ENCODE measurements around the gene DPF3. TPM values are rescaled to one million over a fixed set of nuclear protein-coding genes. Genes with fewer than 3 reads are reported as not detected.
"Not testable (repeated sequence)": the region's sequence is repeated elsewhere in the genome, so short reads cannot be mapped to it uniquely, and the experiment has no call there.

The DPF3 gene
- total RNA-seq, 1 donor from 2014 or later = 2.9 TPM

DNA sequence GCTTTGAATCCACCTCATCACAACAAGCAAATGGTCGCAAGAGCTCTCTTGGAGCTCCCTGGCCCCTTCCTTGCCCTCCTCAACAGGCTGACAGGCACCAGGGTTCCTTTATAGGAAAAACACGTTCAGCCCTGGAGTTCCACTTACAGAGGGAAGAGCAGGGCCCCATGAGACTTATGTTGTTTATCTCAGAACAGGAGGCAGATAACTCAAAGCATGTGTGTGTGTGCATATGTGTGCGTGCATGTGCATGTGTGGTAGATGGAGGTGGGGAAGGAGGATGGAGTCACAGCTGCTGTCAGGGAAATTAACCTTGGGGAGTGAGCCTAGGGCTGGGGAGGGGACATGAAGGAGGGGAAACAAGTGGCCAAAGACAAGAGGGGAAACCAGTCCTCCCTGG lies 138.1 kb downstream of the DPF3 start:
- DNase-seq (ENCODE audit: low spot score) (no peak), ATAC-seq (no peak)
- intact Hi-C loops (cut with DNase I) = no loop called here

DNA sequence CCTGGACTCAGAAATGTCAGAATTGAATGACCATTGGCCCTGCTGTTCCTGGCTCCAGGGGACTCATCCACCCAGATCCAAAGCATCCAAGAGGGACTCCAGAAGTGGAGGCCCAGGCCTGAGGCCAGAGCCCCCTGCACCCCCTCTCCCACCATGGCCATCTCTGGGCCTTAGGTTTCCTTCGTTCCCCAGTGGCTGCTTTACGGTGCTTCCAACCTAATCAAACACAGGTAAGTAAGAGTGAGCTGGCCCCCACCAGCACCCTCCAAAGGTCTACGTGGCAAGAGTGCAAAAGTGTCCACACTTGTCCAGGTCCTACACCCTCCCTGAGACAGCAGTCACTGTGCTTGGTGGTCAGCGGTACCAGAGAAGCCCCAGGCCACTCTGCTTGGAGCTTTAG lies 139.0 kb downstream of the DPF3 start:
- intact Hi-C loops (cut with DNase I) = no loop called here
- no peak for DNase-seq (ENCODE audit: low spot score)

DNA sequence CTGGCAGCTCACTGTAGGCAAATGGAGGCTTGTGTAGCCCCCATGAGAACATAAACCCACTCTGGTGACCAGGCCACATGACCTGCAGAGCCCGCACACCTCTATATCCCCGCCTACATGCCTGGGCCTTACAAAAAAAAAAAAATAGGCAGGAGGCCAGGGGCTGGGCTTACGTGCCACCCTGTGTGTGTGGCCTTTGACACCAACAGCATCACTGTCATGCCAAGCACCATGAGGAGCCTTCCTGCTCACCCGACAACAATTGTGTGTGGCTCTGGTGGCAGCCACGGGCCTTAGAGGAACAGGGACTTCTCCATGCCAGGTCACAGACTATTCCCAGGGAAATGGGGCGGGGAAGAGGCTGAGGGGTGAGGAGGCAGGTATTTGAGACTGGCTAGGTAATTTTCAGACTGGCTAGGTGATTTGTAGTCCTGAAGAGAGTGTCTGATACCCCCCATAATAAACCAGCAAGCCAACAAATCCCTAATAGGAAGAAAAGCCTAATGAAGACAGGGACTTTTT lies 140.0 kb downstream of the DPF3 start:
- DNase-seq (ENCODE audit: low spot score) (no peak), ATAC-seq (no peak)
- intact Hi-C loops (cut with DNase I) = no loop called here

More for the DNA sequence above, 139.0 kb downstream of the DPF3 start:
- no peak for ATAC-seq

DNA sequence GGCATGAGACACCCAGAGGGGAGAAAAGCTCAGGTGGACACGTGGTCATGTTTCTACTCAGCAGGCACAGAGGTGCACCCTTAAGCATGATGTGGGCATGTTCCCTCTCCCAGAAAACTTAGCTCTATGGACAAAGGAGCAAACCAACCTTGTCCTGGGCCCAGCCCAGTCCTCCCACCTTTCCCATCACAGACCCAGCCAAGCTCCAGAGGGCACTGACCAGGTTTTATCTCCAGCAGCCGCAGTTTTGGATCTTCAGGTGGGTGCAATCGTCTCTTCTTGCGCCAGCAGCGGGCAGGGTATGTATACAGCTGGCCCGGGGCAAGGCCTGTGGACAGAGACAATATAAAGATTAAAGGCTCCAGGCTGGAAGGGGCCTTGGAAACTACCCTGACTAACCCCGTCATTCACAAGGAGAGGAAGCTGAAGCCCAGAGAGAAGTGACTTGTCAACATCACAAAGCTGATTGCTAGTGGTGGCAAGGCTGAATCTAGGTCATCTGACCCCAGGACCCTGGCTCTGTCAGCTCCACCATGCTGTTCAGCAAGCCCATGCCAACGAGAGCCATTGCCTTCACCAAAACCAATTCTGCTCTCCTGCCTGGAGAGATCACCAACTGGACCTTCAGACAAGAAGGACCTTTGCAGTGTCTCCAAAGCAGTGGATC lies 140.7 kb downstream of the DPF3 start:
- no peak for ATAC-seq
- intact Hi-C loops (cut with DNase I) = no loop called here
- no peak for DNase-seq (ENCODE audit: low spot score)

DNA sequence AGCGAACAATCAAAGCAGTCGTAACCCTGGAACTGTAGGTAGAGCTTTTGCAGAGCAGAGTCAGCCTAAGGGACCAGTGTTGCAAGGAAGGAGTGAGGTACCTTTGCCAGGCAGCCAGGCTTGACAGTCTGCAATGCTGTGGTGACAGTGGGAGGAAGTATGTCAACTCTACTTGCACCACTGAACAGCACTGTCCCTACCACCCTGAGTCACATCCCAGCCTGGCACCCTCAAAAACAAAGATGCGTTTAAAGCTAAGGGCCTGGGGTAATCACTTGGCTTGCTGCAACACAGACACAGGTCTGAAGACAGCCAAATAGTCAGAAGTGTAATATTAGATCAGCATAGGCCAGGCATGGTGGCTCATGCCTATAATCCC lies 141.9 kb downstream of the DPF3 start:
- intact Hi-C loops (cut with DNase I) = no loop called here
- DNase-seq (ENCODE audit: low spot score) = no peak
- no peak for ATAC-seq

DNA sequence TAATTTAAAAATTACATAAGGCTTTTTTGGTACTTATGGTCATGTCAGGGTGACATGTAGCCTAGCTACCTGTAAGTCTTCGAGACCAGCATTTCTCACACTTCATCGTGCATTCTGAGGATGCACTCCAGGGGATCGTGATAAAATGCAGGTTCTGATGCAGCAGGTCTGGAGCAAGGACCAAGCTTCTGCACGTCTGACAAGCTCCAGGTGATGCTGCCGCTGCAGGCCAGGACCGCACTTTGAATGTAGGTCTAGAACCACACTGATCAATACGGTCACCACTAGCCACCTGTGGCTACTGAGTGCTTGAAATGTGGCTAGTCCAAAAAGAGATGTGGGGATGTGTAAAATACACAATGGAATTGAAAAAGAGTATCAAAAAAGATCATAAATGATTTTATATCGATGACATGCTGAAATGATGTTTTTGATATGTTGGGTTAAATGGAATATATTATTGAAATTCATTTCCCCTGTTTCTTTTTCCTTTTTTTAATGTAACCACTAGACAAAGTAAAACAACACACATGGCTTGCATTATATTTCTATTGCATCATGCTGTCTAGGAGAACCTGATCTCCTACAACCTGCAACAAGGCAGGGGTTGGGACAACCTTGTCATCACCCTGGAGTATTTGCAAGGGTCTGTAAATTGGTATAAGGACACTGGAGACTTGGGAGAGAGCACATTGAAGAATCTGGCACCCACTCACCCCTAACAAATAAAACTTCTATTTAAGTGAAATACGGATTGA lies 142.4 kb downstream of the DPF3 start:
- intact Hi-C loops (cut with DNase I) = no loop called here
- DNase-seq (ENCODE audit: low spot score) (no peak), ATAC-seq (no peak)

DNA sequence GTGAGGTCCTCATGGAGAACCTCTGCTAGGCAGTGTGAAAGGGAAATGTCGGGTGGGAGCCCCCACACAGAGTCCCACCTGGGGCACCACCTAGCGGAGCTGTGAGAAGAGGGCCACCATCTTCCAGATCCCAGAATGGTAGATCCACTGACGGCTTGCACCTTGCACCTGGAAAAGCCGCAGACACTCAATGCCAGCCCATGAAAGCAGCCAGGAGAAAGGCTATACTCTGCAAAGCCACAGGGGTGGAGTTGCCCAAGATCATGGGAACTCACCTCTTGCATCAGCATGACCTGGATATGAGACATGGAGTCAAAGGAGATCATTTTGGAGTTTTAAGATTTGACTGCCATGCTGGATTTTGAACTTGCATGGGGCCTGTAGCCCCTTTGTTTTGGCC lies 145.0 kb downstream of the DPF3 start:
- ATAC-seq; DNase-seq (ENCODE audit: low spot score); intact Hi-C loops (cut with DNase I): not testable (repeated sequence)

DNA sequence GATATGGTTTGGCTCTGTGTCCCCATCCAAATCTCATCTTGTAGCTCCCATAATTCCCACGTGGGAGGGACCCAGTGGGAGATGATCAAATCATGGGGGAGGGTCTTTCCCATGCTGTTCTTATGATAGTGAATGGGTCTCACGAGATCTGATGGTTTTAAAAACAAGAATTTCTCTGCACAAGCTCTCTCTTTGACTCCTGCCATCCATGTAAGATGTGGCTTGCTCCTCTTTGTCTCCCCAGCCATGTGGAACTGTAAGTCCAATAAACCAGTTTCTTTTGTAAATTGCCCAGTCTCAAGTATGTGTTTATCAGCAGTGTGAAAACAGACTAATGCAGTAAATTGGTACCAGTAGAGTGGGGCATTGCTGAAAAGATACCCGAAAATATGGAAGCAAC lies 146.2 kb downstream of the DPF3 start:
- DNase-seq (ENCODE audit: low spot score) (no peak), ATAC-seq (no peak)
- intact Hi-C loops (cut with DNase I) = no loop called here

DNA sequence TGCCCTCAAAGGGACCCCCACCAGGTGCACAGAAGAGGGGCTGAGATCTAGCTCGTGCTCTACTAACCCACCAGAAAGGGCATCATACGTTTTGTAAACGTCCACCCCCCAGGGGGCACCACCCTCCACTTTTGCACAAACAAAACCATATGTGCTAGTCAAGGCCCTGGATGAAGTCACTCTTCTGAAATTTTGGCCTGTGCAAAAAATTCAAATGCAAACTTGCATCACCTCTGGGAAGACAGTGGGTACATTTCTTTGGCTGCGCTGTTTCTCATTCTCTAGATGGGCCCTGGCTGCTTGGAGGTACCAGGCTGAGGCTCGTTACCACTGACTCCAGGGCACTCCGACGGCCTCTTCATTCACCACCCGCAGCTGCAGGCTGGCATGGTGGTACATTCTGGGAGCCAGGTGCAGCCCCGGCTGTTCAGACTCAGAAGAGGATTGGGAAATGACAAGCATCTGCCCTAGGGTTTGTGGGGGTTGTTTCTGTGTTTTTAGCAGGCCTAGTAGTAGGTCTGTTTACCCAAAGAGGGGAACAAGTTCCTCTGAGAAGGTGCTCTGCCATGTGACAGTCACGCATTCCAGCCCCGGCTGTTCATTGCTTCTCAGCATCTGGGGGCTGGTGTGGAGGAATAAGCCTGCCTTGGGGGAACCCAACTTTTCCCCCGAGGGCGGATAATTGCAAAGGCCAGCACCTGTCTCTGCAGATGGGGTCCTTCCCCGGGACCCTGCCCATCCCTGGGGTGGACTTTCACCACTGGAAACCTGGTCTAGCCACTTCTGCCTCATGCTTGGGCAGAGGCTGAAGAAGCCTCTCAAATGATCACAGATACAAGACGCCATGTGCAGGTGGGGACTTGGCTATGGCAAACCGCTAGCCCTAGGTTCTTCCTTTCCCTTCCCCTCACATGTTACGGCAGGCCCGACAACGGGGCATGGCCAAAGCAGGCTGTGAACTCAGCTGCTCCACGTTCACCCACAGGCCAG lies 147.6 kb downstream of the DPF3 start:
- intact Hi-C loops (cut with DNase I) = no loop called here

DNA sequence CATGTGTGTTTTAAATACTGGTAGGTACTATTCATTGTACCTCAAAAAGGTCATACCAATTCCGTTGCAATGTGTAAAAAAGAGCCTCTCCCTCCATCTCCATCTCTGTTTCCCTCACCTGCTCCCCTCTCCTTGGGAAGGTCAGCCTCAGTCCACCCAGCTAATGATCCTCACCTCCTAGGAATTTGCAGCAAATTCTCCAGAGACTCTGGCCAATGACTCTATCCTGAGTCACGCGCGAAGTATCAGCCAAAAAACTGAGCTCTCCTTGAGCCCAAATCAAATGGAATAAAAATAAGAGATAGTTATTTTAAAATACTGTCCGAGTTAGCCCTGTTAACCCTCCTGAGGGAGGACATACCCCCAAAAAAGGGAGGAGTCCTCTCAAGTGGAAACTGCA lies 148.4 kb downstream of the DPF3 start:
- ATAC-seq (no peak), DNase-seq (ENCODE audit: low spot score) (no peak)
- intact Hi-C loops (cut with DNase I) = no loop called here

More for the DNA sequence above, 147.6 kb downstream of the DPF3 start:
- ATAC-seq (no peak), DNase-seq (ENCODE audit: low spot score) (no peak)

DNA sequence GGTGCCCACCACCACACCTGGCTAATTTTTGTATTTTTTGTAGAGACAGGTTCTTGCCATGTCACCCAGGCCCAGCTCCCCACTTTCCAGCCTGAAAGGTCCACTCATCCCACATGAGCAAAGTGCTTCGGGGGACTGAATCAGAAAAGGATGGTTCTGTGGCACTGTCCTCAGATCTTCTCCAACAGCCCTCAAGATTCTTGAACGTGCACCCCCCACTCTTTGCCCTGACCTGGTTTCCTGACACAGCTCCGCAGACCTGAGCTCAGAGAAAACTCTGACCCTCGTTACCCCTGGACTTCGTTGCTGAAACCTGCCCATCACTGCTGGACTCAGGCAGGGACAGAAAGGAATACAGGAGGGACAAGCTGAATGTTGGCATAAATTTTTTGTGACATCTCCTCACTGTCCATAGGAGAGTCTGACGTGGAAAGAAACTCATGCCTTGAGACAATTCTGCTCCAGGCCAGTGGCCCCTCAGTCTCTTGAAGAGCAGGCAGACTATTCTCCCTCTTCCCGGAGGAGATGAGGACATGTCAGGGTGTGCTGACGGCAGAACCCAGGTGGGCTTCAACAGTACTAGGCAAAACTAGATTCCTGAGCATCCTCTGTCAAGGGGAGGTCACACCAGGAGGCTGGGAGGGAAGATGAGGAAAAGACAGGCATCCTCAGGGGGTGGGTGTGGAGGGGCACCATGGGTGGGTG lies 149.3 kb downstream of the DPF3 start:
- ATAC-seq = no peak

DNA sequence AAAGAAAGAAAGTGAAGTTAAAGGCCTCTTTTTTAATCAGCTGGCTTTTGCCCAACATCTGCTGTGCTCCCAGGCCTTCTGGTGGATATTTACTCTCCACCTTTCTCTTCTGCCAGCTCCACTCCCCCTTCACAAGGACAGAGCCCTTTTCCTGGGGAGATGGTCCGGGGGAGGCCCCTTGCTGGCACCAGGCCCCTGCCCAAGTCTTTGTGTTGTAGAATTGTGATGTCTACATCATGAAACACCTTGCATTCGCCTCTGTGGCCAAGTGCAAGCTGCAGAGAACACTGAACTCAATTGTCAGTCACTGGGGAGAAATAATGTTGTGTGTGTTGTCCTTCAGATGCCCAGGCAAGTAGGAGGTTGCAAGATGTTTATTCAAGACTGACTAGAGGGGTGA lies 150.3 kb downstream of the DPF3 start:
- ATAC-seq = no peak
- no peak for DNase-seq (ENCODE audit: low spot score)

More for the DNA sequence above, 149.3 kb downstream of the DPF3 start:
- intact Hi-C loops (cut with DNase I) = no loop called here
- DNase-seq (ENCODE audit: low spot score) = no peak

DNA sequence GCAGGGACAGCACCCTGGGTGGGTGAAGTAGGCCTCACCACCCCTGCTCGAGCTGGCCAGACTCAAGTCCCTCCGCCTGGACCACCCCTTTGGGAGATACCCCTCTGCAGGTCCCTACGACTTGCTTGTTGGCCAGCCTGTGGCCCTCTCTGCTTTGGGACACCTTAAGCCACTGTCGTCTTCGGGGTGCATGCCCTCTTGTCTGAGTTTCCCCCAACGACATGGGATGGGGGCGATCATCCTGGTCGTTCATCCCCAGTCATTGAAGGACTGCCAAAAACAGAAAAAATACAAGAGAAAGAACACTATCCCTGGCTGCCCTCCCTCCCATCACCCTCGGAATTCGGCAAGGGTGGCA lies 151.1 kb downstream of the DPF3 start:
- no peak for DNase-seq (ENCODE audit: low spot score)
- no peak for ATAC-seq
- intact Hi-C loops (cut with DNase I) = no loop called here

More for the DNA sequence above, 150.3 kb downstream of the DPF3 start:
- intact Hi-C loops (cut with DNase I) = no loop called here

DNA sequence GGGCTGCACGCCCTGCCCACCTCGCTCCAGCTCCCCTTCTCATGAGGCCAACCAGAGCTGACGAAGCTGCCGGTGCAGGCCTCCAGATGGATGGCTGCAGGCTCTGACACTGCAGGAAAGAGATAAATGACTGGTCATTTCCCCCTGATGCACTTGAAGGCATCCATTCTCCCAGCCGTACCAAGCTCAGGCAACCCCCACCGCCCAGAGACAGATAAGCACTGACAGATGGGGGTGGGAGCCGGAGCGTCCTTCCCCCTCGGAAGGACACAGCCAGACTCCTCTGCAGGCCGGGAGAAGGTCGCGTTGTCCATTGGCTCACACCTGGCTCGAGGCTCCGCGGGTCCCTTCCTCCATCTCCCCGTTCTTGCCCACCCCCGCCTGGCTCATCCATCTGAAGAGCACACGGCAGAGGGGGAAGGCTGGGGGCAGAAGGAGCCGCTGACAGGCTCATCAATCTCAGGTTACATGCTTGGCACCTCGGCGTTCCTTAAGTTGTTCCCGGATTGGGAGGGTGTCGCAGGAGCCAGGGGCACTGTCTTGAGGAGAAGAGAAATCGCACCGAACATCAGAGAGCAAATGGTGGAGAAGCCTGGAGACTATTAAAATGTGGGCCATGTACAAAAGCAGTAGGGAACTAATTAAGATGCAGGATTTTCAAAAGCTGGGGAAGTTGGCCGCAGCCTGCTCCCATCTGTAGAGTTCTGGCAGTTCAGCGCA lies 151.6 kb downstream of the DPF3 start:
- ATAC-seq = no peak
- intact Hi-C loops (cut with DNase I) = no loop called here
- DNase-seq (ENCODE audit: low spot score) = no peak

DNA sequence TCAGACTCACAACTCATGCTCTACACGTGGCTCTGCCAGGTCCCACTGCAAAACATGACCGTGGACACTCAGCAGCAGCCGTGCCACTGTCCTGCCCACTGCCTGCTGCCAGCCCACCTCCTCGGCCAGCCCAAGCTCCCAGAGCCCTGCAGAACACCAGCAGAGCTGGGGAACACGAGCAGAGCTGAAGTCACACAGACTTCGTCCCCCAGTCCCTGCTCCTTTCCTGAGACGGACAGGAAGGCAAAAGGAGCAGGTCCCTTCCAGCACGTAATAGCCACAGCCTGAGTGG lies 152.1 kb downstream of the DPF3 start:
- intact Hi-C loops (cut with DNase I) = no loop called here
- no peak for ATAC-seq
- DNase-seq (ENCODE audit: low spot score) = no peak

DNA sequence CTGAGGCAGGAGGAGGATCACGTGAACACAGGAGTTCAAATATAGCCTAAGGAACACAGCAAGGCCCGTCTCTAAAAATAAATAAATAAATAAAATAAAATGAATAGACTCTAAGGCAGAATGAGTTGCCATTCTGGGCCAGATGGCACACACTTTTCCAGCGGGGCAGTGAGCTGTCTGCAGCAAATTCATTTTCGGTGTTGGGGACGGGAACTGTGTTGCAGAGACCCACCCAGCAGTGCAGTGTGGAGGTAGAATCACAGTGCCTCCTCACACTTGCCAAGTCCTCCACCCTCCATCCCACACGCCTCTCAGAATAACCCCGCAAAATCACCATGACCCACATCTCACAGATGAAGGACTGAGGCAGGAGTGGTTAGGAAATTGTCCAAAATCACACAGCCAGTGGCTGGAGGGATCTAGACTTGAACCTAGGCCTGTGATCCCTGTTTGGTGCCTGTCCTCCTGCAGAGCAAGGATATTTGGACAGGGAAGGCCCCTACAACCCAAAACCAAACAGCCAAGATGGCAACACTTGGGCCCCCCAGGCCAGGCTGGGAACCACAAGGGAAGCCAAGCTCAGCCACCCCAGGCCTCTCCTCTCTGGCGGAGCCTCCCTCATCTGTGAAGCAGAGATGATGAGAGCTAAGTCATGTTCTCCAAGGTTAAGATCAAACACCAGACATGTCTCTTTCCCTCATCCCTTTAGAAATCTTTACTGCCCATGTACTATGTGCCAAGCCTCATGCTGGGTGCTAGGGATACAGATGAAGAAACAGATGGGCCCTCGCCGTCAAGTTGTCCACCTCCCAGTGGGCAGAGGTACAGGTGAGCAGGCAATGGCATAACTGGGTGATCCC lies 152.7 kb downstream of the DPF3 start:
- DNase-seq (ENCODE audit: low spot score) (no peak), ATAC-seq (no peak)
- intact Hi-C loops (cut with DNase I) = no loop called here

DNA sequence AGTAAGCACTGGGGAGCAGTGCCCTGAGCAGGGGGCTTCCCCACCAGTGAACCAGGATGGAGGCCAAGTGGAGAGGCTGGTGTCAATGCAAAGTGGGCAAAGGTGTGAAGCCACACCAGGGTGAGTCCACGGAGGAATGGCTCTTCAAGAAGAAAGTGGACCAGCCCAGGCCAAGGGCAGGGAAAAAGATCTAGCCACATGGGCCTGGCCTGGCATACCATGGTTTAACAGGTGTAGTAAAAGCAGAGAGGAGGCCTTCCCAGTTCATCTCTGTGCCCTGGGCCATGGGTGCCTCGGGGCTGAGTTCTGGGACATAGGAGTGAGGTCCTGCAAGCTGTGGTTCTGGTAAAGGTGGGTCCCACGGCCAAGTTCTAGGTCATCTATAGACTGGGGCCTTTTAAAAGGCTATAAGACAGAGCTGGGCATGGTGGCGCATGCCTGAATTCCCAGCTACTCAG lies 153.4 kb downstream of the DPF3 start:
- intact Hi-C loops (cut with DNase I) = no loop called here
- ATAC-seq (no peak), DNase-seq (ENCODE audit: low spot score) (no peak)

Measured in sciatic nerve (tissue), 2 donors.